Activated T-helper 9 cell treated with anti-CD3 and anti-CD28 coated beads, Interleukin-2, amount 50 U/mL, for 16 hours (primary cell): ENCODE data around the gene MAGI2.

Experiments used
- DNase-seq: peaks from one replicate; pipeline ENCODE4 v3.0.0-alpha.2; 2020; ENCODE audit warnings: low read depth

Gene MAGI2

DNA sequence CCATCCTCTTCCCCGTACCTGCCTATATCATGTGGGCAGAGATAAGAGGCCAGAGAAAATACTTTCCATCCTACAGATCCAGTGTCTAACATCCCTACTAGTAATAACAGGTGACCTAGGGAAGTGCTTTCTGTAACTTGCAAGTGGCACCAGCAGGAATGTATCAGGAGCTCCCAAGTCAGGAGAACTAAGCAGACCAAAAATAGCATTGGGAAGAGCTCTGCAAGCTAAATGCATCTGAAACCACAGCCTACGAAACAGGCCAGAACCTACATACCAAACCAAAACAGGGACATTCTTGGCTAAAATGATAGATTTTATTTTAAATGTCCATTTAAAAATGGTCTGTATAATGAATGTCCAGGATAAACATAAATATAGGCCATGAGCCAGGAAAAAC lies 974.1 kb downstream of the MAGI2 start:
- no peak for DNase-seq

DNA sequence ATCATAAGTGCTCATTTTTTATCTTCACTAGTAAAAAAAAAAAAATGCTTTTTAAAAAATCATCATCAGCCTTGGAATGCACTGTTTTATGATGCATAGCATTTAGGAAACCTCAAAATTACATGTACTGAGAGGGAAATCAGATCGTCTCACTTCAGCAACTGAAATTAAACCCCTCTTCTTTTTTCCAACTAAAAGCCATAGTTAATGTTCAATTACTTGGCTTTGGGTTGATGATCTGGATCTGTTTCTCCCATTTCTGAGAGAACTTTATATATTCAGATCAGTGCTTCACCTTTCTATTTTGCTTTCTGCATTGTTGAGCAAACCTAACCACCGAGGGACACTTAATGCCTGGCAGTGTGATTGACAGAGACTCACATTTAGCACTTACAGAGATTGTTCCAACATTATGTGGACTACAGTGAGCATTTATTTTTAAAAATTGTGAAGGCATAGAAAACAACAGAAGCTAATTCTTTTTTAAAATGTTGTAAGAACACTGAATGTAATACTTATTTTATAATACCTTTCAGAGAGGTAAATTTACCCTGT lies 976.5 kb downstream of the MAGI2 start:
- DNase-seq, result no peak

DNA sequence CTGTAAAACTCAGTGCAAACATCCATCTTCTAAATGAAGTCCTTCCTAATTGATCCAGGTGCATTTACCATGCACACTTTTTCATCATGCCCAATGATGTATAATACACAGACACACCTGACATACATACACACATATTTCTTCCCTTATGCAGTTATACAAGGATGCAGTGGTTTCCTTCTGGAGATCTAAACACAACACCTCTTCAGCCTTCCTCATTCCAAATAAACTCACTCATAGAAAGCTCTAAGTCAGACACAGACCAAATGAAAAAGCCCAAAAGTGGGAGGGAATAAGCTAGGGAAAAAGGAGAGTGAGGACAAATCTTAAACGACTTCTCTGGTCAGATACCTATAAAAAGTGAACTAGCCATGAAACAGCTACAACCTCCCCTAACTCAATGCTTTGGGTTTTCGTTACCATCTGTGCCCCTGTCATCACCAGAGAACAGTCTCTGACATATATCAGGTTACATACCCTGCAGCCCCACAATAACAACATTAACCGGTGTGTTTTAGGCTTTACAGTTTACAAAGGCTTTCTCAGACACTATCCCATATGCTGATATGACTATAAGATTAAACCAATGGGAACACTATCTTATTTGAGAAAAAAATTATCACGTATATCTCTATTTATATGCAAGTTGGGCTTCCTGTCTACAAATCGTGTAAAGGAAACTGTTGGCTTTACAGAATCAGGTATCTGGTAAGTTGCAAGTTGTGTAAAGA lies 979.7 kb downstream of the MAGI2 start:
- DNase-seq, result no peak

DNA sequence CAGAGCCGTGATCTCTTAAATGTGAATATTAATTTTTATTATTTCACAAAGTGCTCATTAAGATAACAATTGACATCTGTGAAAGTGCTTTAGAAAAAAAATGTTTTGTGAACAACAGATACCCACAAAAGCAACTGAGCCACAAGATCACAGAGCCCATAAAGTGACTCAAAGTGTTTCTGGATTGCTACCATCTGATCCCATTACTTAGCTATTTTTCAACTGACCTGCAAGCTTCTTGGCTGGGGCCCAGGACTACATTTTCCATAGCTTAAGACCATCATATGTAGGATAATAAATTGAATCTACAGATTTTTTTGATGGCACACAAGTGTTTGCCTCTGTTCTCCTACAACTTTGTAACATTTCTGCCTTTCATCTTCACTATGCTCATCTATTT lies 980.4 kb downstream of the MAGI2 start:
- DNase-seq, result no peak

DNA sequence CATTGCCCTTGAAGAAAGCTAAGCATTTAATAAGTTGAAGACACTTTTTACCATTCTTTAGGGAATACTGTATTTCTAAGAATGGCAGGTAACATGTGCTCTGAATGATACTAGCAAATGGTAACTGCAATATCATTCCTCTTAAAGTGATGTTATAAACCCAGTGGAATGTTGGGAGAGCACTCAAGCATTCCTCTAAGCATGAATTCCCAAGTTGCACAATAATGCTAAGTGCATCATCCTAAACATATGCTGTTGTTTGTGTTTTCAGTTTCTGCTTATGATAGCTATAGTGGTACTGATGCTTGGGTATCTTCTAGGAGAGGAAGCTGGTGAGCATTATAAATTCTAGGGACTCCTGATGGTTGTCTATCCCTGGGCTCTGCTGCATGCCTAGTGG lies 980.9 kb downstream of the MAGI2 start:
- DNase-seq, result no peak

DNA sequence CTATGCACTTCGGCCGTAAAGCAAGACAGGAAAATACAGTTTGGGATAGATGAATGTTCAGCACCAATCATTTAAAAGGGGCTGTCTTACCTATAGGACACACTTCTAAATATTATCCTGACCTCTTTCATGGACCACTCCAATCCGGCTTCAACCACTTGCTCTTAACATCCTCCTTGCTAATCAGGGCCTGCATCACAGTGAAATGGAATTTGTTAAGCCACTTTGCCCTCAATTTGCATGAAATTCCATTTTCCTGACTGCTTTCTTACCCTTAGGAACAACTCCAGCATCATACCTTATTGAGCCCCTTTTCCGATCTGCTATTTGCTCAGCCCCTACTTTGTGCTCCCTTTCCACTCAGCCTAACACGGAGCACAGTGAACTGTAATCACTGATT lies 987.6 kb downstream of the MAGI2 start:
- DNase-seq, result no peak

DNA sequence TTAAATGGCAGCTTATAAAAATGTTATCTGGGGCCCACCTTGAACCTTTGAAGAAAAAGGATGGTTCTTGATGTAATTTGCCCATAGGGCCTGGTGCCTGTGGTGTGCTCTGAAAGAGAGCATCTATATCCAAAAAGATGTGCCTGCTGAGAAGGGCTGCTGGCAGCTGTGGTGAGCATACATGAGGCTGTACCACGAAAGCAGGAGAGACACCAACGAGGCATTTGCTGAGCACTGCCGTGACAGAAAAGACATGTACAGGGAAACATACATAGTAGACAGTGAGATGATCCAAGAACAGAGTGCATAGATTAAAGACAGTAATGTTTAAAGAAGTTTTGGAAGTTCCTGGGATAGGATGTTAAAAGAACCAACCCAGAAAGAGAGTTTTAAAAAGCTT lies 990.4 kb downstream of the MAGI2 start:
- no peak for DNase-seq

DNA sequence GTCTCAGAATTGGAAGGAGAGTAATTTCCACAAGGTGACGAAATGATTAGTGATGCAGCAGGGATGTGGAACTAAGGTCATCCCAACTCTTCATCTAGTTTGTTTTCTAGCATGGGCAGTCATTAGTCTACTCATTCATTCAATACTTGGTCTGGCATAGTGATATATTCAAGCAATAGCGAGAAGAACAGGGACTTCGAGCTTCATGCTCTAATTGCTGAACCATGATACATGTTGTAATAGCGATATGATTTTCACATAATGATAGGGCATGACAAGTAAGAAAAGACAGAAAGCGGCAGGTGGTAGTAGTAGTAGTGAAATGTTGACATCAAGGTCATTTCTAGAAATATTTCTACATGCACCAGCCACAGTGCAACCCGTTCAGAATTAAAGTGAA lies 1002.8 kb downstream of the MAGI2 start:
- DNase-seq, result no peak

DNA sequence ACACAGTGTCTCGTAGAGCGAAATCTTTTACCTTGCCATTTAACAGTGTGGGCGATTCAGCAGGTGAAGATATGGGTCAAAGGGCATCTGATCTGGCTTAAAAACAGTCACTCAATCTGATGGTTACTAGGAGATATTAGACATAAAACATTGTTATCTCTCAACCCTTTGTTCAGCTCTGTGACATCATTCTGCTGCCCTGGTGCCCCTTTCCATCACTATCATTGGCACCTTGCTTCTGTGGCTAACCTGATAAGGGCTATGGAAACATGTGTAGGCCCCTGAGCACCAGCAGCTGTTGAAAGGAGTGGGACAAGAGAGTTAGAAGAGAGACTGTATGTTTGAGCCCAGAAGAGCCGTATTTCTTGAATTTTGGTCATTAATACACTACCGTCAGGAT lies 1004.6 kb downstream of the MAGI2 start:
- DNase-seq, result no peak

DNA sequence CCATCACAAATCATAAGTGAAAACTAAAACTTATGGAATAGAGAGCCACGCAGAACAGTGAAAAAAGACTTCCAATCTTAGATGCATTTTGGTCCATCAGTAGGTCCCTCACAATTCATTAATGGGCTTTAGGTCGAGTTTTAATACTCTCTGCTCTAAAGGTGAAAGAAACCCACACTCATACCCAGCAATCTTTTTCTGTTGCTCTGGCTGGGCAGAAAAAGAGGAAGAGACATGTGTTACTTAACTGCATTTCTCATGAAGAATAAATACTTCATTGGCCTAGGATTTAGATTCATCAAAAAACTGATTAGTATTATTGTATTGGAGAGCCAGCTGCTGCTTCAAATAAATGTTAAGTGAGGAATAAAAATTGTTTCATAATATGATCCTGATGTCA lies 1009.2 kb downstream of the MAGI2 start:
- DNase-seq, result no peak

DNA sequence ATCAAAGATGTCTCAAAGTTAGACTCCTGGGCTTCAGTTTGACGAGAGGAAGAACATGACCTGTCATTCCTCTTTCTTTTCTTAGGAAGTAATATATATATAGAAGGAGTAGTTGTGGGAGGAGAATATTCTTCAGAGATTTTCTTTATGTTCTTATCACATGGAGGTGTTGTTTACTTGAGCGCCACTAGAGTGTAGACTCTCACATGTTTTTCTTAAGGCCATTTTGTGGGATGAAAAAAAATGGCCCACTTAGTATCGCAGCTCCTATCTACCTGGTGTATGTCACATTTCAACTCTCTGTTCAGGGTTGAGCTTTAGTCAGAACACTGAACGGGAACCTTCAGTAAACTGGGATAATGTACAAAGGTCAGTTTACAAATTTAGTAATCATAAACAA lies 1009.7 kb downstream of the MAGI2 start:
- DNase-seq, result no peak

DNA sequence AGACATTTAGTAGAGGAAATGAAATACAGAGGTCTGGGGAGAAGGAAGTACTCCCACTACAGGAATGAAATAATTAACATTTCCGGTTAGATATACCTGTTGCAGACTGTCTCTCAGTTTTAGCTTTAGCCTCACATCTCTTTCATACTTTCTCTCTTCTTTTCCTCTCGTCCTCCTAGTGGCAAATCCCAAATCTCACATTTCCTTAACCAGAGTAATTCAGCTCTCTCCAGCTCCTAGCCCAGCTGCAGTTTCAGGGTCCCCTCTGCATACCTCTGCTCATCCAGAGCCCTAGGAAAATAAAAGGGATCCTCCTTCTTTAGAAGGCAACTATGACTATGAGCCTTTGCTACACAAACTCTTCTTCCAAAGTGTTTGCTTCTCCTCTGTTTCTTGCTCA lies 1011.7 kb downstream of the MAGI2 start:
- no peak for DNase-seq

DNA sequence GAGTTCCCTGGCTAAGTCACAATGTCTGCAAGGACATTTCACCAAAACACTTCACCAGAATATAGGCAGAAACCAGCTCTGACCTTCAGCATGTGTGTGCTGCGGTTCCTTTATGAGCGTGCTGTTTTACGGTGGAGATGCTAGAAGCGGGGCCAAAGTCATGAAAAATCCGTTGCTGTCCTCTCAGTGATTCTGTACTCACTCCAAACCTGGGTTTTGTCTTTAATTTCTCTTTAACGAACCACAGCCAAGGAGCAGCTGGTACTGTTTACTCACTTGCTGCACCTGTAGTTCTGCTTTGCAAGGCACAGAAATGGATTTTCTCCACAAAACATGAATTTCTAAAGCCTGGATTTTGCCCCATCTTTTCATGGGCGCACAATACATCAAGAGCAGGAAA lies 1015.0 kb downstream of the MAGI2 start:
- no peak for DNase-seq

DNA sequence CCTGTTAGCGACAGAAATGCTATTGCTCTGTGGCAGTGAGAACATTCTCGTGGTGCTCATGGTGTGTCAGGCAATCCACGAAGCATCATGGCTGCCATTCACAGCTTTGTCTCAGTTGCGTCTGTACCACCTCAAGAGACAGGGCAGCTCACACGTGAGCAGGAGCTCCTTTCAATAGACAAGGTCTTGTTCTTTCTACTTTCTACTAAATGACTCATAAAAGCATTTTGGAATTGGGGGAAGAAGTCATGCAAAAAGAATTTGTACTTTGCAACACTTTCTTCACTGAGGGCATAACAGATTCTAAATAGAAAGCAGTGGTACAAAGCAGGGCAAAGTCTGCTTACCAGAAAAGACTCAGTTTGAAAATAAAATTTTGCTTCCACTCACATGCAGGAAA lies 1016.3 kb downstream of the MAGI2 start:
- DNase-seq, result no peak

DNA sequence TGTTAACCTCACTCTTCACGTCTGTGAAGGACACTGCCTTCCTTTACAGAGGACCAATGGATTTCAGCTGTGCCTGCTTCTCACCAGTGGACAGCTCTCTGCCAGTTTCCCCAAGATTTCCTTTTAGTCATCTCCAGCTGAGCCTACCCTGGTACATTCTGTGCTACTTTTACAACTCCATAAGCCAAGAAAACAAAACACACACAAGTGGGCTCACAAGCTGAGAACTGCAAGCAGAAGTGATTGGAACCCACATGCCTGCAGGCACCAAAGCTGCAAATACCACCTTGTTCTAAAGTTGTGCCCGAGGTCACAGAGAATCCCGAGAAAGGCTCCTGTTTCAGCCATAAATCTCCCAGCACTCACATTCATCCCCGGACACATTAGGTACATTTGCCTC lies 1018.1 kb downstream of the MAGI2 start:
- no peak for DNase-seq

DNA sequence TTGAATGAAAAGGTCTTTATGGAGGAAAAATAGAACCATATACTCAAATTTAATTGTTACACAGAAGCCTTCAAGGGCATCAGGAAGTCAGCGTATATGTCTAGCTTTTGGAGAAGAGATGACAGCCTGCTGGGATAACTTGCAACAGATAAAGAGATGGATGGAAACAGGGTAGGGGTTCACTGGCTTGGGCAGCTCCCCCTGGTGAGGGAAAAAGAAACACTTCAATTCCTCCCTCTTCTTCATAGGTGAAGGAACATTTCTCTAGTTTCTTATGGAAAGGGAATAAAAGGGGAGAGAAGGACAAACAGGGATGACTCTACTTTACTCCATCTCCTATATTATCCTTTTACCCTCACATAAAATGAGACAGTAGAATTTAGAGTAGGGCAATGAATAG lies 1019.2 kb downstream of the MAGI2 start:
- no peak for DNase-seq

DNA sequence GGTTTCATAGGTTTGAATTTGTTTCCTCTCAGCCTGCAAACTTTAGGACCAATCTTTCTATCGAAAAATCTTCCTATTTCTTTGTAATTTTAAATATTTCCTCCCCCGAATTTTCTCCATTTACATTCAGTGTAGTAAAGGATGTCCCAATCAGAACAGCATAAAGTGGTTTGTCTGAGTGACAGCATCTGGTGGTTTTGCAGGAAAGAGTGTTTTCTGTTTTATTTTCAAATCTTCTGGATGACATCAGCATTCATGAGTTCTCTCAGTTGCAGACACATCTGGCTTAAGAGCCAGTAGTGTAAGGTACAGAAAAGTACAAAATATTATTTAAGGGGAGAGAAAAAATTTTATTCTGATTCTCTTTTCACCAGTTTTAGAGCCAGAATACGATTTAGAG lies 1020.0 kb downstream of the MAGI2 start:
- DNase-seq, result no peak

DNA sequence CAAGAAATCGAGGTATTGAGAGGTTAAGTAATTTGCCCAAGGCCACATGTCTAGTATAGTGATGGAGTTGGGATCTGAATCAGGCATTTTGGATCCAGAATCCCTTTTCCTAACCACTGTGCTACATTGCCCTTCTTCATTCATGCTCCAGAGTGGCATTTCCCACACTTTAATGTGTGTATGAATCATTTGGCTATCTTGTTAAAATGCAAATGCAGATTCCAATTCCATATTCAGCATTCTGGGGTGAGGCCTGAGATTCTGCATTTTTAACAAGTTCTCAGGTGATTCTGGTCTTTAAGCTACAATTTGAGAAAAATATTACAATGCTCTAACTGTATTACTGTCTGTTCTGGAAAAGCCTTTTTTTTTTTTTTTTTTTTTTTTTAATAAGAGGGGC lies 1023.6 kb downstream of the MAGI2 start:
- no peak for DNase-seq

DNA sequence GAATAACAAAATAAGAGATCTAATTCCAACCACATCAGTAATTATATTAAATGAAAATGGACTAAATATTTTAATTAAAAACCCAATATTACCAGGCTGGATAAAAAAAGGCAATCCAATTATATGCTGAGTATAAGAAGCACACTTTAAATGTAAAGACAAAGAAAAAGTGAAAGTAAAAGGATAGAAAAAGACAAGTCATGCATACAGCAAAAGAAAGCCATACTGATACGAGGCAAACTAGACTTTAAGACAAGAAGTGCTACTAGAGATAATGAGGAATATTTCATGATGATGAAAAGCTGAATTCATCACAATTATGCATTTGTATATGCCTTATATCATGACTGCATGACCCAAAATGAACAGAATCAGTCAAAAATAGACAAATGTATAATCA lies 1026.3 kb downstream of the MAGI2 start:
- DNase-seq, result no peak

DNA sequence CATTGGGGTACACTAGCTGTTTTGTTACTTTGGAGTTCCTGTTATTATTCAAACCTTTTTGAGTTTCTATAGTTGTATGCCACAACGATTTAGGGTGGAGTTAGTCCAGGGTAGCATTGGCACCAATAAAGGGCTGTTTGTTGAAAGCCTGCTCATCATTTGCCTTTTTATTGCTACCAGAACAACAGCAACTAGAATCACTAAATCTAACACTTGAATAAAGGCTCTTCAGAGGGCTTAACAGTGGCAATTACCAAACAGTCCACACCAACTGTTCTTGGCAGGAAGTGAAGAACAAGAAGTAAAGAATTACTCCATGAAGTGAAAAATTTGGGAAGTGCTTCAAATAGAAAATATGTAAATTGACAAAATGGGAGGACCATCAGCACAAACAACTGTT lies 1033.5 kb downstream of the MAGI2 start:
- no peak for DNase-seq

DNA sequence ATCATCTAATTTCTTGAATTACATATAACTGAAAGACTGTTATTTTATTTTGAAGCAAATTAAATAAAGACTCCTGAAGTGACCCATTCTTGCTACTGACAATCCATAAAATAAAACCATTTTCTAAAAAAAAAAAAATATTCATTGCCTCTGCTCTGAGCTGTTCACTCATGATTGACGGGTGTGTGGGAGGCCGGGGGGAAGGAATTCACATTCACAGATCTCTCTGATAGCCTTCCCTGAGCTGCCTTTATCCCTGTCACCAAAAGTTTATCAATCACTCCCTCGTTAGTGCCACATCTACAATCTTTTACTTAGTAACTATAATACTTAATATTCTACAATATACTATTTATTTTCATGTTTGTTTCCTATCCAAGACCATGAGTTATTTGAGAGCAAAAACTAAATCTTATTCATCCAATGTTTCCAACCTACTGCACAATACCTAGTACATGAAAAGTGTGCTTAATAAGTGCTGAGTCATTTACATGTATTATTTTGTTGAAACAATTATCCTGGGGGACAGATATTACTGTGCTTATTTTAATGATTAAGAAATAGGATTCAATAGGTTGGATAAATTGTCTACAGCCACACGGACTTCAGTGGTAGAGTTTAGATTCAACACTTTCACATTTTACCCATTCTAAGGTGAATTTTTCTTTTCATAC lies 1036.2 kb downstream of the MAGI2 start:
- DNase-seq, result no peak

DNA sequence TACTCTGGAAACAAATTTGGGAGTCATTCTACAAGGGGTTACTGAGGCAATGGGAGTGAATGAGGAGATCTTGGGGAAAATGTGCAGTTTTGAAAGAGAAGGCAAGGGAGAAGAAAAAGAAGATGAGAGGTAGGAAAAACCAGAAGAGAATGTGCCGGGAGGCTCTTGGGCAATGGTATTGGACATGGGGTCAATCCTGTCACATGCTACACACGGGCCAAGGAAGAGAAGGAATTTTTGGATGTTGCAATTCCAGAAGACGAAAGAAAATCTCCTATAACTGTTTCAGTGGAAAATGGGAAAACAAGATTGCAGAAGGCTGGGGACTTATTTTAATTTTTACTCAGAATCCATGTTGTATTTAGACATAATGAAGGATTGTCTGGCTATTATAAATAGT lies 1039.9 kb downstream of the MAGI2 start:
- no peak for DNase-seq

DNA sequence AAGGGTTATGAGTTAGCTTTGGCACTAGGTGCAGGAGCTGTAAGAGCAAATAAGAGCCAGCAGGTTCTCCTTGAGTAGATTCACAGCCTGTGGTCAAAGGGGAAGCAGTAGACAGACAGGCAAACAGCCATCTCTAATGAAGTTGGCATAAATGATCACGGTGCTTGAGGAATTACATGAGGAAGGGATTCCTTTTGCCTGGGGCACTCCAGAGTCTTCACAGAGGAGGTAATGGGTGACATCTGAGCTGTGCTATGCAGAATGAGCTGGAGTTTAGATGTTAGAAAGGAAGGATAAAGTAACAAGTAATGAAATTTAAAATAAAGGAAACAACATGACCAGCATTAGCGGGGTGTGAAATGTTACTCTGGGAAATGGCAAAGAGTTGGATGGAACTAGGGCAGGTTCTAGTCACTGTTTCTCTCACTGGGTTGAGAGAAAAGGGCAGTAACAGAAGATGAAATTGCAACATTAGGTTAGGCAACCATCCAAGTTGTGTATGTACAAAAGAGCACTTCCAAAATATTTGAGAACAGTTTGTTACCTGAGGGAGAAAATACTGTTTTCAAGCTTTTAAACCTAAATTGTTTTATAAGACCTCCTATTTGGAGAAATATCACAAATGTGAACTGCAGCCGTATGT lies 1041.1 kb downstream of the MAGI2 start:
- no peak for DNase-seq
